ENCODE measurements around the gene LRRC59. TPM values are rescaled to one million over a fixed set of nuclear protein-coding genes. Genes with fewer than 3 reads are reported as not detected.
A peak's percentile ranks its signal among the peaks of the same experiment; 100 is the strongest.

The LRRC59 gene
- total RNA-seq, 4 donors from 2014 or later = 16.5 to 58.0 (median 39.0) TPM

GRCh38 chr17:50362661-50363060 lies 34.7 kb downstream of the LRRC59 start:
- DNase-seq (ENCODE audit: low spot score in 2 of 2) = no peak
- Histone ChIP-seq H3K27me3 (no peaks in the 10 kb centered on the region), H3K4me3 (no peak overlapping the region), H3K9me3 (no peaks in the 10 kb centered on the region), H3K4me1 (peaks cover 5% of the 10 kb centered on the region), H3K27ac (no peak overlapping the region), H3K36me3 (peaks cover 59% of the 10 kb centered on the region)
- WGBS = 76% methylated on average over 7 of the region's 7 CpGs
- TF ChIP-seq EP300 (IDR thresholded peaks at IDR 0.05) (no peak), CTCF (IDR thresholded peaks at IDR 0.05) (no peak), POLR2AphosphoS5 (IDR thresholded peaks at IDR 0.05) (no peak), POLR2A (IDR thresholded peaks at IDR 0.05) (no peak)

- Histone ChIP-seq H3K4me3 (no peak overlapping the region), H3K27me3 (no peaks in the 10 kb centered on the region), H3K36me3 (peaks cover 59% of the 10 kb centered on the region), H3K4me1 (peaks cover 5% of the 10 kb centered on the region), H3K27ac (no peak overlapping the region), H3K9me3 (no peaks in the 10 kb centered on the region)
- TF ChIP-seq CTCF (IDR thresholded peaks at IDR 0.05) = peak in 1 of 2 donors; percentile 78
- TF ChIP-seq POLR2AphosphoS5 (IDR thresholded peaks at IDR 0.05) = no peak
- DNase-seq (ENCODE audit: low spot score in 2 of 2) = peak in 1 of 2 donors; percentile 57
- 29% methylated on average over 11 of the region's 11 CpGs for WGBS
Observed at GRCh38 chr17:50361561-50362480, 35.5 kb downstream of the LRRC59 start.

GRCh38 chr17:50360486-50361115 lies 36.7 kb downstream of the LRRC59 start:
- no peak overlapping the region for H3K4me3 ChIP-seq
- peaks cover 59% of the 10 kb centered on the region for H3K36me3 ChIP-seq
- no peaks in the 10 kb centered on the region for H3K9me3 ChIP-seq
- 86% methylated on average over 10 of the region's 11 CpGs for WGBS
- H3K27ac ChIP-seq = no peak overlapping the region
- TF ChIP-seq CTCF (IDR thresholded peaks at IDR 0.05) = no peak
- no peak for TF ChIP-seq POLR2A (IDR thresholded peaks at IDR 0.05)
- TF ChIP-seq POLR2AphosphoS5 (IDR thresholded peaks at IDR 0.05) = no peak
- TF ChIP-seq EP300 (IDR thresholded peaks at IDR 0.05) = no peak
- no peaks in the 10 kb centered on the region for H3K27me3 ChIP-seq
- H3K4me1 ChIP-seq = peaks cover 5% of the 10 kb centered on the region
- peak in 1 of 2 donors; percentile 70 for DNase-seq (ENCODE audit: low spot score in 2 of 2)

GRCh38 chr17:50359998-50360461 lies 37.3 kb downstream of the LRRC59 start:
- TF ChIP-seq POLR2AphosphoS5 (IDR thresholded peaks at IDR 0.05) = no peak
- no peak for TF ChIP-seq EP300 (IDR thresholded peaks at IDR 0.05)
- no peak for TF ChIP-seq POLR2A (IDR thresholded peaks at IDR 0.05)
- no peak for TF ChIP-seq CTCF (IDR thresholded peaks at IDR 0.05)
- Histone ChIP-seq H3K4me1 (peaks cover 5% of the 10 kb centered on the region), H3K27me3 (no peaks in the 10 kb centered on the region), H3K9me3 (no peaks in the 10 kb centered on the region), H3K4me3 (no peak overlapping the region), H3K27ac (no peak overlapping the region), H3K36me3 (peaks cover 59% of the 10 kb centered on the region)
- WGBS = 74% methylated on average over 10 of the region's 14 CpGs
- peak; percentile 58 to 74 for DNase-seq (ENCODE audit: low spot score in 2 of 2)

All from suprapubic skin (tissue), 4 donors.